CD4-positive, alpha-beta T cell treated with Interferon alpha-2 for 1 hour (primary cell): ENCODE data around the gene MS4A10.
A peak's percentile ranks its signal among the peaks of the same experiment; 100 is the strongest.

Source experiments
- DNase-seq, 2 donors: peaks; one replicate each; pipeline ENCODE4 v3.0.0-alpha.2; 2020 to 2022

The MS4A10 gene

DNA sequence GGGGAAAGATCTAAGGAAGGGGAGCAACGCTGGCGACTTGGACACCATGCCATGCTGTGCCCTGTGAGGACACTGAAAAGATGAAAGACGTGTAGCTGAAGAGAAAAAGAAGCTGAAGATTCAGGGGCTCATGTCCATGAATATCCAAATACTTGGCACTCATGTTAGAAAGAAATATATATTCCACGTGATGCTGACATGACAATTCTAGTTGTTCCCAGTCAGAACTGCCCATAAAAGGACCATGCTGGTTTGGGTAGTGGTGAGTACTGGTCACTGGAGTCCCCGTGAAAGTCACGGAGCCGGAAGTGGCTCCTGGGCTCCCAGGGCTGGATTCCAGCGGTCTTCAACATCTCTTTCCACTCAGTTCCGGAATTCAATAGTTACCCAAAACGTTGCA is 18.6 kb upstream of the MS4A10 start:
- no peak for DNase-seq

DNA sequence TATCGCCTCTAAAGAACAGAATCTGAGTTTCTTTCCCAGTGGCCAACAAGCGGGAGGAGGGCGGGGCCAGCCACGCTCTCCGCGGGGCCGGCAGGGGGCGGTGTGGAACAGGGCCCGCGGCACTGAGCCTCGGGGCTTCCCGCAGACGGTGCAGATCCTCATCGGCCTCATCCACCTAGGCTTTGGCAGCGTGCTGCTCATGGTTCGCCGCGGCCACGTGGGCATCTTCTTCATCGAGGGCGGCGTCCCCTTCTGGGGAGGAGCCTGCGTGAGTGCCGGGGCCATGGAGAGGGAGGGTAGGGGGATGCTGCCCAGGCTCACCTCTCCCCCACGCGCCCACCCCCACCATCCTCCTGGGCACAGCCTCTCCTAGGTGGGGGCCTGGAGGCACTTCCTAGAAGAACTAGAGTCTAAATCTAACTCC is 17.7 kb upstream of the MS4A10 start:
- no peak for DNase-seq

DNA sequence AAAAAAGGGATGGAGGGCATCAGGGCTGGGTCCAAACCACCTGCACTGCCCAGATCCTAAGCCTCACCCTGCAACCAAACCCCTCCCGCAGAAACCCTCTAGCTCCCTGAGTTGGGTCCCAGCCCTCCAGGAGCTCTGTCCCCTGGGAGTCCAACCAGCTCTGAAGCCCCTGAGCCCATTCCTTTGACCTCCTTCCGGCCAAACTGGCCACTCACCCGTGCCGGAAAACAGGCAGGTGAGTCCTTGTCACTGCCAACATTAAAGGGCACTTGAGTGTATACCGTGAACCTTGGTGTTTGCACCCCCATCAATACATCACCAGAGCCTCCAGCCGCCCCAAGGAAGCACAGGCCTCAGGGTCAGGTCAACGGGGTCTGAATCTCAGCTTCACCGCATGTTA is 16.9 kb upstream of the MS4A10 start:
- no peak for DNase-seq

DNA sequence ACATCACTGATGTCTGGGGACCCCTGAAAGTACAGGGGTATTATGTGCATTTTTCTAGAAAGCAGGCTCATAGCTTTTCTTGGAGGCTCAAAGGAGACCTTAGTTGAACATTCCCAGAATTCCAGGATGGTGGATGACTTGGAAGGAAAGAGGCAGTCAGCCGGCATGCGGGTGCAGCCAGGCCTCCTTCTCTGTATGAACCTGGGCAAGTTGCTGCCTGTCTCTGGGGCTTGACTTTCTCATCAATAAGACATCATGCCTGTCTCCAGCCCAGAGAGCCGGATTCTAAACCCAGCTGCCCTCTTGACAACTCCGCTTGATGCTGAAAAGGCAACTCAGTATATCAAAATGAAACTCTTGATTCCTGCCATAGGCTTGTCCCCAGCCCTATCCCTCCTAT is 15.9 kb upstream of the MS4A10 start:
- no peak for DNase-seq

DNA sequence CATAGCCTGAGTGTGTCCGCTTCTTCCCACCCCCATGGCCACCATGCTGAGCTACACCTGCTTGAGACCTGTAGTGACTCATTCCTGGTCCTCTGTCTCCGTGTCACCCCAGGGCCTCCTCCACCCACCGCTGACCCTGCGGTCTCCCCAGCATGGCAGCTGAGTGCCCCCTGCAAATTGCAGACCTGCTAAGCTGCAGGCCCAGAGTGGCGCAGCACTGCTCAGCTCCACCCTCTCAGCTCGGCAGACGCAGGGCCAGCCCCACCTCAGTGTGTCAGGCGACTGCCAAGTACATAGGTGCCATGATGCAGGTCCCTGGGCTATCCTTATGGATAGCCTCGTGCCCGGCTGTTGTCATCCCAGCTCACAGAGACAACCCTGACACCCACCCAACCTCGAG is 15.3 kb upstream of the MS4A10 start:
- DNase-seq = no peak

DNA sequence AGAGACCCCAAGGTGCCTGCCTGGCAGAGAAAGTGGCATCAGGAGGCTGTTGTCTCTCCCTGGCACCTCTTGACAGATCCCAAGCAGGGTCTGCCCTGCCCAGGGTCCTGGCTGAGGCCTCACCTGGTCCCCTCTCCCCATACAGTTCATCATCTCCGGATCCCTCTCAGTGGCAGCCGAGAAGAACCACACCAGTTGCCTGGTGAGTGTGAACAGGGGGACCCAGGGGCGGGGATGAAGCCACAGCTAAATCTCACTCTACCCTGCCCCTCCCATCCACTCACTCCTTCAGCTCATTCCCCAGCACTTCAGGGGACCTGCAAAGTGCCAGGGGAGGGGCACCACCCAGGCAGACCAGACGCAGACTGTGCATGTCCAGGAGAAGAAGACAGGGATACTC is 14.0 kb upstream of the MS4A10 start:
- DNase-seq = no peak

DNA sequence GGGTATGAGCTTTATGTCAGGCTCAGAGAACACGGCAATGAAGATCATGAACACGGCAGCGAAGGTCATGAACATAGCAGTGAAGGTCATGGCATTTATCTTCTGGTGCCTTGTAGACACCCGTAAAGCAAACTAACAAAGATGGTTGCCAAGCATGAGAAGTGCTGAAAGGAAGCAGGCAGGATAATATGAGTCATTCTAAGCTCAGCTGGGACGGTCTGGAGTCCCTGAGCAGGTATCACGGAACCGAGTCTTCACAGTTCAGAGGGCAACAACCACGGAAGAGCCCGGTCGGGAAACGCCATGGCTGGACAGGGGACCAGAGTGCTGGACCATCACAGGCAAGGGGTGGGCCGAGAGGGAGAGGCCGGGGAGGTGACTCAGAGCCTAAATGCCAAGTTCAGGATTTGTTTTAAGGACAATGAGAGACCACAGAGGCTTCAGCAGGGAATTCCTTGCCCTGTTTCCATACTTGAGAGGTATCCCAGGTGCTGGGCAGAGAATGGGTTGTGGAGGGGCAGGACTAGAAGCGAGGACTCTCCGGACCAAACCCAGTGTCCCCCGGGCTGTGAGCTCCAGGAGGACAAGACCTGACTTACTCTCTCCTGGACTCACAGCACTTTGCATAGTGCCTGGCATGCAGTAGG is 13.1 kb upstream of the MS4A10 start:
- no peak for DNase-seq

DNA sequence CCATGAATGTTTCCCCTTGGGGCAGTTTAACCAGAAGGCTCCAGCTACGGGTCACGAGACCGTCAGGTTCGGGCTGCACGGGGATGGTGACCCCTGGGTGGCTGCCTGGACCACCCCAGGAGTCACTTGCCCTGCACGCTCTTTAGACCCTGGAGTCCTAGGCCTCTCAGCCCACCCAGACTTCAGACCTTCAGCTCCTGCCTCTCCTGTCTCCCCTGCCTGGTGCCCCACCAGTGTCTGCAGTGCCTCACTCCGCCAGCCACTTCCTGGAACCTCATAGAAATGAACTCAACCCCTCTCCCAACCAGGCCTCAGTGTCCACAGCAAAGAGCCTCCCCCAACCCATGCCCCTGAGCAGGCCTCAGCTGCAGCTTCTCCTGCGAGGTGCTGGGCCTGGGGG is 12.5 kb upstream of the MS4A10 start:
- DNase-seq = no peak

DNA sequence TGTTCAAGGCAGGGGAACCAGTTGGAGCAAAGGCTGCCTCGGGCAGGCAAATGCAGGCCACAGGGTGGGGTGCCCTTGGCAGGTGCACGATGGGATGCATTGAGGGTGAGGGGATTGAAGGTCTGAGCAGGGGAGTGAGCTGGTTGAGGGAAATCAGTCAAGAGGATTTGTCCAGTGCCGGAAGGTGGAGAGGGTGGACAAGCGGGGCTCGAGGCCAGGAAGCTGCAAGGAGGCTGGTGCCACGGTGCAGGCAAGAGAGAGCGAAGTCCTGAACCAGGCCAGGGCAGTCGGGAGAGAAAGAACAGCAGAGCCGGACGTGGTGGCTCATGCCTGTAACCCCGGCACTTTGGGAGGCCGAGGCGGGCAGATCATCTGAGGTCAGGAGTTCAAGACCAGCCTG is 10.4 kb upstream of the MS4A10 start:
- DNase-seq = no peak

DNA sequence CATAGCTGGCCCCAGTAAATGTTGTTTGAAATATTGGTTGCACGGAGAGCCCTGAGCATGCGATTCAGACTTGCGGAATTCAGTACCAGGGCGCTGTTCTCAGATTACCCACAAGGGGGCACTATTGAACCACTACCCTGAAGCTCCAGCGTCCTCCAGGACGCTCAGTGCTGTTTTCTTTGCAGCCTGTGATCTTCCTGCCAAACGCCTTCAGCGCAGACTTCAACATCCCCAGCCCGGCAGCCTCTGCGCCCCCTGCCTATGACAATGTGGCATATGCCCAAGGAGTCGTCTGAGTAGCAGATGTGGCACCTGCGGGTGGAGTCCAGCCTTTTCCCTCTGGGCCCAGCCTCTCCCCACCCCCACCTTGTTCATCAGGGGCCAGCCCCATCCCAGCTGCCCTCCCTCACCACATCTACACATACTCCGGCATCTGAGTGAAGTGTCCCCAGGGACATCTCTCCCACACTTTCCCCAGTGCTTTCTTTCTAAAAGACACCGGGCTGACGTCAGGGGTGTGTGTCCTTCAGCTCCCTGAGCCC is 9.6 kb upstream of the MS4A10 start:
- peak; percentile 81 to 83 for DNase-seq

DNA sequence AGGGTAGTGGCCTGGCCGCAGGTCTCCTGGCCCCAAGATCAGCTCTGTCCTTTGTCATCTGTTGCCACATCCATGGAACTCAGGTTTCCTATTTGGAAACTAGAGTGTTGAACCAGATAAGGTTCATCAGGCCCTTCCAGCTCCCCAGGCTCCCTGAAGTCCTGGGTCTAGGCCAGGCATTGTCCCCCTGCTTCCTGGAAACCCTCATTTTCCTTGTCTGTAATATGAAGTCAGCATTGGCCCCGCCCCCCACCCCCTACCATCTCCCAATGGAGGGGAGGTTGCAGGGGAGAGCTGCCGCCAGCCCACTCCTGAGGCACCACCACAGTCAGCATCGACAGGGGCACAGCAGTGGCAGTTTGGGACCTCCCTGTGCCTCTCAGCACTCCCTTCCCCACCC is 9.0 kb upstream of the MS4A10 start:
- DNase-seq = no peak

DNA sequence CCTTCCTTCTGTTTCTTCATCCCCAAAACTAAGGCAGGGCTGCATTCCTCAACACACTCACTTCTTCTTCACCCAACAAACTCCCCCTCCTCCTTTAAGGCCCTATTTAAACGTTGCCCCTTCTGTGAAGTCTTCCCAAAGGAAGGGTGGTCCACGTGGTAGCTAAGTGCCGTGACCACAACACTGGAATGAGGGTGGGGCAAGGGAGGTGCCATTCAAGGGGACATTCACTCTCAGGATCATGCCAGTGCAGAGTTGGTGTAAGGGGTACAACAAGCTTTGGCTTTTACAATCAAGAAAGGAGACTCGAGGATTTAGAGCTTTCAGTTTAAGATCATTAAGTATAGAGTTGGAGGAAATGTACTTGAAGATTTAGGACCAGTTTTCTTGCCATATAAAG is 8.0 kb upstream of the MS4A10 start:
- DNase-seq = no peak

DNA sequence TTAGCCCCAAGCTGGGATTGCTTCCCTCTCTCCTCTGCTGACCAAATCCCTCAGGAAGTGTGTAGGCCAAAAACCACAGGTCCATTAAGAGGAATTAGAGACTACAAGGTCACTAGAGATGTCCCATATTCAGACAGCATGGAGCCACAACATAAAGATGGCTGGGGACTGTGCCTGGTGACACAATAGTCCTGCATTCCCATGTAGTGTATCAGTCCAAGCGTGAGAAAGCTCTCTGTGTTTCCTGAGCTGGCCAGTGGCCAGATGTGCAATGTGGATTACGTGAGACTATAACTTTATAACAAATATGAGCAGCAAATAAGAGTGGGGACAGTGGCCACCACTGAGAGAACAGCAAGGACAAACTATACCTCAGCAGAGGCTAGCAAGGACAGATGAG is 7.6 kb upstream of the MS4A10 start:
- no peak for DNase-seq

DNA sequence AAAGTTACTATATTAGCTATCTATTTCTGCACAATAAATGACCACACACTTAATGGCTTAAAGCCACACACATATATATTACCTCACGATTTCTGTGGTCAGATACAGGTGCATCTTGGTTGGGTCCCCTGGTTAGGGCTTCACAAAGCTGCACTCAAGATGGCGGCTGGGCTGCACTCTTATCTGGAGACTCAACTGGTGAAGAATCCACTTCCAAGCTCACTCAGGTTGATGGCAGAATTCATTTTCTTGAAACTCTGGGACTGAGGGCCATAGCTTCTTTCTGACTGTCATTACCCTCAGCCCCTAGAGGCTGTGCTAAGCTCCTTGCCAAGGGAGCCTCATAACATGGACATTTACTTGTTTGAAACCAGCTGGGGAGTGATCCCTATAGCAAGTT is 5.1 kb upstream of the MS4A10 start:
- DNase-seq = no peak

DNA sequence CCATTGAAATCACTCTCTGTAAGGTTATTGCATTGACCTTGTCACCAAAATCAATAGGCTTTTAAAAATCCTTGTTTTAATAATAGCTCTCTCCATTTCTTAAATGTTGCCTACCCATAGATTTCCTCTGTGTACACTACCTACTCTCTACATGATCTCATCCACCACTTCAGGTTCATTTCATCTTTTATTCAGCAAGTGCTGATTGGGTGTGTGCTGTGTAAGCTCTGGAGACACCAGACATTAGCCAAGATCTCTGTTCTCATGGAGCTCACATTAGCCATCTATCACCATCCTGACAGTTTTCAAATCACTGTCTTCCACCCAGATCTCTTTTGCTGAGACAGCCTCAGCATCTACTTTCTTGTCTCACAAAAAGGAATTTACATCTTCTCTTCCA is 4.4 kb upstream of the MS4A10 start:
- DNase-seq = no peak

DNA sequence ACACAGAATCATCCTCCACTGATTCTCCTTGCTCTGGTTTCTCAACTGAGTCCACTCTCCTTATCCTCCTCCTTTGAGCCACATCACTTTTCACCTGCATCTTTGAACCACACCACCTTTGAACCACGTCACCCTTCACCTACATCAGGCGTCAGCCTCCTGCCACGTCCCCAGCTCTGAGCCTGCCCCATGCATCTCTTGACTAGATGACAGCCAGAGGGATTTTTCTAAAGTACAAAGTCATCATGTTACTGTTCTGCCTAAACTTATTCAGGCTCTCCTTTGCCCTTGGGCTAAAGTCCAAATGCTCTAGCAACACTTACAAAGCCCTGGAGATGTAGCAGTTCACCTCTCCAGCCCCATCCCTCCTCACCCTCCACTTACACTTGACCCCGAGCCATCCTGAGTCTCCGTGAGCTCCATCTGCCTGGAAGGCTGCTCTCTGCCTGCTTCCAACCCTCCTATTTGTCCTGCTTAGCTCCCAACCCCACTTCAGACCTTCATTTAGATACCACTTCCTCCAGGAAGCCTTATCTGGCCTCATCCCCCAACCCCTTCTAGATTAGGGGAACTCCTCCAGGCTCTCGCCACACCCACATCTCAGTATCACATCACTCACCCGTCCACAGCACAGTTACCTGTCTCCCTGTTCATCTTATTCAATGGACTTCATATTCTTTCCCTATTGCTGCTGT is 3.7 kb upstream of the MS4A10 start:
- no peak for DNase-seq

DNA sequence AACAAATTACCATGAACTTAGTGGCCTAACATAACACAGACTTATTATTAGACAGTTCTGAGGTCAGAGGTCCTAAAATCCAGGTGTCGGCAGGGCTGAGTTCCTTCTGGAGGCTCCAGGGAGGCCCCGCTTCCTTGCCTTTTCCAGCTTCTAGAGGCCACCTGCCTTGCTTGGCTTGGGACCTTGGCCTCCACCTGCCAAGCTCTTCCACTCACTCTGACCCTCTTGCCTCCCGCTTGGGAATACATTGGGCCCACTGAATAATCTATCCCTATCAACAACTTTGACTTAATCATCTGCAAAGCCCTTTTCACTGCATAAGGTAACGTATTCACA is 3.2 kb upstream of the MS4A10 start:
- no peak for DNase-seq

DNA sequence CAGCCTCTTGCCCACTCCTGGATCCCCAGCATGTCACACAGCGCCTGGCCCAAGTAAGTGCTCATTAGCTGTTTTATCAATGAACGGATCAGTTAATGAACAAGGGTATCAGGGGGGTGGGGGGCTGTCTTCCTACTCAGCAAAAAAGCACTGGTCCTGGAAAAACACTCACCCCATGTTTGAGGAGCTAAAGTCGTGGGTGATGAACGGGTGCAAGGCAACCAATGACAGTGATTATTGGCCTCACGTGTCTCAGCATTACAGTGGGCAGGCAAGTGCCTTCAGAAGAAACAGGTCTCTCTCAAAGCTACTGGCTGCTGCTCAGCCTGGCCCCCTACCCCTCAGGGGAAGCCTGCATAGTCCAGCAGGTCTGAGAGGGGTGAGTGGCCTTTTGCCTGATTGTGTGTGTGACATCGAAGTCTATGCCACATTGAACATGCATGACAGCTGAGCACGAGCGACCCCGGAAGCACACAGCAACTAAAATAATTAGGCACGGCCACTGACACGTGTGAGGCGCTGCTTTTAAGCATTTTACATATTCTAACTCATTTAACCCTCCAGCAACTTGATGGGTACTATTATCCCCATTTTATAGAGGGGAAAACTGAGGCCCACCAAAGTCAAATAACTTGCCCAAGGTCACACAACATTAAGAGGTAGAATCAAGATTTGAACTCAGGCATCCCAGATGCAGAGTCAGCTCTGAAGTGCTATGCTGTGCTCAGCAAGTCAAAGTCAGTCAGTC is 2.6 kb upstream of the MS4A10 start:
- no peak for DNase-seq

DNA sequence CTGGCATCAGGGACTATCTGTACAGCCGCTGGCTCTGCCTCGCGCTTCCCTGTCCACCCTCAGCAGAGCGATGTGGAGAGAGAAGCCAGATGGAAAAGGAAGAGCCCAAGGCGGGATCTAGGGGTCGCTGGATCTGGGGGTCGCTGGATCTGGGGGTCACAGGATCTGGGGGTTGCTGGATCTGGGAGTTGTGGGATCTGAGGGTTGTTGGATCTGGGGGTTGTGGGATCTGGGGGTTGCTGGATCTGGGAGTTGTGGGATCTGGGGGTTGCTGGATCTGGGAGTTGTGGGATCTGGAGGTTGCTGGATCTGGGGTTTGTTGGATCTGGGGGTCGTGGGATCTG is 2.0 kb upstream of the MS4A10 start:
- DNase-seq = no peak

DNA sequence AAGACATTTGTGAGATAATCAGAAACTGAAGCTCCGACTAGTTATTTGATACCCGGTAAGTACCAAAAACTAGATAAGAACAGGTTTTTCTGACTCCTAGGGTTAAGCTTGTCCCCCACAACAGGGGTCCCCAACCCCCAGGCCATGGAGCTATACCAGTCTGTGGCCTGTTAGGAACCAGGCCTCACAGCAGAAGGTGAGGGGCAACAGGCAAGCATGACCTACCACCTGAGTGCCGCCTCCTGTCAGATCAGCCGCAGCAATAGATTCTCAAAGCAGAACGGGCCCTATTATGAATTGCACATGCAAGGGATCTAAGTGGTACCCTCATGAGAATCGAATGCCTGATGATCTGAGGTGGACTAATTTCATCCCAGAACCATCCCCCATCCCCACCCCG is 1.2 kb upstream of the MS4A10 start:
- DNase-seq = no peak

DNA sequence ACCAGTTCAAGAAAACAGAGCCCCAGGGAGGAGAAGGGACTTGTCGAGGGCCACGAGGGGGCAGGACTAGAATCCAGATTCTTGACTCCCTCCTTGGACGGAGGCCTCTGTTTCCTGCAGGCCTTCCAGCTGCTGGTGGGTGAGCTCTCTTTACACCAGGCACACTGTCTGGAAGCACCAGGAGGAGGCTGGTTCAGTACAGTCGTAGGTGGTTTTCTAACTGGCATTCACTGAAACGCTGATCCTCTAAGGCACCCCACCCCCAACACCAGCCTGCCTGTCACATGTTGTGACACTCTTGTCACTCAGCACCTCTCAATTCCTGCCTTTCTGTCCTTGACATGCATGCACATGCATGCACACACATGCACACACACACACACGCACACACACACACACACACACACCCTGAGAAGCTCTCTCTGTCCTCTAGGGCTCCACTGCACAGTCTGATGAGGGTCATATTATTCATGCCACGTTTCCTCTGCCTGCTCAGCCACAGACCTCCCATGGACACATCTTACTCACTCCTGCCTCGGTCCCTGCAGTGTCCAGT is 751 bp downstream of the MS4A10 start:
- DNase-seq = no peak

DNA sequence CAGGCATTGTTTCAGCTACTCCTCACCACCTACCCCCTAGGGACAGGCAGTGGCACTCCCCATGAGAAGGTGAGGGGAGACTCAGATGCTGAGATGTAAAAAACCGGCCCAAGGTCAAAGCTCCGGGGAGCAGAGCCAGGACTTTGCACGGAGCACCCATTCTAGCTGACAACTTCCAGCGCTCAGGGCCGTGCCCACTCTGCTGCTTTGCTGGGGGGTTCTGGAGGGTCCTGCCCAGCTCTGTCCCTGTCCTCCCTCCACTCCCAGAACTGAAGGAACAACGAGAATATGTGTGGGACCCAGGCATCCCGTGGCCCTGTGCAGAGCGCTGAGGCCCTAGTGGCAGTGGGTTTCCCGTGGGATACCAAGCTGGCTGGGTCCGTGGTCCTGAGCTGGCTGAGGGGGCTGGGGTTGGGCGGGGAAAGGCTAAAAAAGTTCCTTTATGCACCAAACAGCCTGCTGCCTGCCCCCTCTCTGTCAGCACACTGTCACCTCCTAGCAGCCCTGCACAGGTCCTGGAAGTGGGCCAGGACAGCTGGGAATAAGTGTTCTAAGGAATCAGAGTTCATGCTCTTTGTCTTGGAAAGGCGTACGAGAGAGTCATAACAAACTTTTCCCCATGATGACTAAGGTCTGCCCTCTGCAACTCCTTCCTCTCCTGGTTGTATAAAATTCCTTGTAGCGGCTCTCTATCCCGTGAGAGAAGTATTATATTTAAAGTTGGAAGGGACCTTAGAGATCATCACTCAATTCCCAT is 1.9 kb downstream of the MS4A10 start:
- no peak for DNase-seq

DNA sequence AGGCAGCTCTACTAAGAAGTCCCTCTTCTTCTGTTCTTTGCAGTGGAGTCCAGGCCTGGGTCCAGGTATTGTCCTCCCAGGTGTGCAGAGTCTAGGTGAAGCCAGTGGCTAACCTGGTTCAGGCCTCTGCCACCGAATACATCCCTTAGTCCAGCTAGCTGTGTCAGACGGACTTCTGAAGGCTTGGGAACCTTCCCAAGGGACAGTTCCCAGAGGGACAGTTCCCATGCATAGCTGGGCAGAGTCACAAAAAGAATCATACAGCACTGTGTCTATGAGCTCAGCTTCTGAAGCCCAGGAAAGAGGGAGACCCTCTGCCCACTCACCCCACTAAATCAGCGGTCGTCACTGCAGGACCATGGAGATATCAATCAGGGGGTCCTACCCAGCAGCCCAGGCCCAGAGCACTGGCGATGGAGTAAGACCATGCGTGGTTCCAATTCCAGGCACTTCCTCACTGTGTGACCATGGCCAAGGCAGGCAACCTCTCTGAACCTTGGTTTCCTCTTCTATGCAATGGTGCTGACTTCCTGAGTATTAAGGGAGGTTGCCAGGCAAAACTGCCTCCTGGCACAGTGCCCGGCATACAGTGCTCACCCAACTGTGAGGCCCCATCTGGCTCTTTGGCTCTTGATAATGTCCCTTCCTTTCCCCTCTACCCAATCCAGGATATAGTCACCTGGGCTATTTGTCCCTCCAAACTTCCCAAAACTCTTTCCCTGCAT is 3.4 kb downstream of the MS4A10 start:
- no peak for DNase-seq
